Smooth muscle cell of the coronary artery (primary cell): ENCODE data around the gene UBXN4. TPM values are rescaled to one million over a fixed set of nuclear protein-coding genes. Genes with fewer than 3 reads are reported as not detected.

Source experiments
- total RNA-seq: library from RNA; depleted of rRNA; stranded (reverse); fragments of >200 nt; gene quantifications from 2 replicates; pipeline ENCODE4 v1.2.3, GENCODE V29; 2014; ENCODE audit warnings: low replicate concordance

UBXN4 gene
- 50.7 and 59.9 TPM in 2 replicates for total RNA-seq

GRCh38 chr2:135741395-135742324, at the start of gene UBXN4:
UBXN4 (plus strand) TSS chr2:135741855; CDS start chr2:135741930, 75 bp downstream.

Other genes with a start within 250 kb of the UBXN4 start
- 4.2 and 7.6 TPM in 2 replicates for gene ZRANB3, start 210.6 kb upstream of the UBXN4 start, total RNA-seq
- 3.6 and 4.0 TPM in 2 replicates for gene R3HDM1, start 210.4 kb upstream of the UBXN4 start, total RNA-seq
- under 0.01 TPM in 1 of 2 replicates, not detected in the other for gene LCT, start 95.3 kb downstream of the UBXN4 start, total RNA-seq
- gene MCM6, start 134.6 kb downstream of the UBXN4 start, total RNA-seq, result 10.3 and 17.4 TPM in 2 replicates
- gene DARS1, start 243.8 kb downstream of the UBXN4 start, total RNA-seq, result 59.8 and 260 TPM in 2 replicates